SJSA1 (cell line): ENCODE data around the gene SNRK. TPM values are rescaled to one million over a fixed set of nuclear protein-coding genes. Genes with fewer than 3 reads are reported as not detected.

Experiments
- DNase-seq, 2 experiments: peaks; one replicate each; pipeline ENCODE4 v3.0.0-alpha.2; 2015 to 2020; ENCODE audit warnings: low spot score in 2 of 2, low read depth in 1 of 2
- H3K27ac ChIP-seq: fragments of 250-450 bp; sonication (Bioruptor Pico); 2 replicates; pipeline ENCODE4 v1.5.1; 2020; ENCODE audit warnings: mild to moderate bottlenecking, moderate library complexity
- H3K27me3 ChIP-seq: fragments of 250-450 bp; sonication (Bioruptor Pico); replicated peaks from 2 replicates; pipeline ENCODE4 v1.5.1; 2020; ENCODE audit warnings: mild to moderate bottlenecking, moderate library complexity
- H3K36me3 ChIP-seq: fragments of 250-450 bp; sonication (Bioruptor Pico); 2 replicates; pipeline ENCODE4 v1.5.1; 2020; ENCODE audit warnings: mild to moderate bottlenecking
- H3K4me1 ChIP-seq: fragments of 250-450 bp; sonication (Bioruptor Pico); replicated peaks from 2 replicates; pipeline ENCODE4 v1.6.1; 2021; ENCODE audit warnings: mild to moderate bottlenecking
- H3K4me3 ChIP-seq: fragments of 250-450 bp; sonication (Bioruptor Pico); 2 replicates; pipeline ENCODE4 v1.5.1; 2020; ENCODE audit warnings: mild to moderate bottlenecking
- H3K9me3 ChIP-seq: fragments of 250-450 bp; sonication (Bioruptor Pico); replicated peaks from 2 replicates; pipeline ENCODE4 v1.5.1; 2020; ENCODE audit warnings: mild to moderate bottlenecking
- total RNA-seq: library from RNA; depleted of rRNA; stranded (reverse); fragments of >200 nt; shearing (Covaris generic); gene quantifications from 2 replicates; pipeline ENCODE4 v1.2.3, GENCODE V29; 2014

The SNRK gene
- total RNA-seq, 1 experiment from 2014 or later, result 14.8 TPM

DNA sequence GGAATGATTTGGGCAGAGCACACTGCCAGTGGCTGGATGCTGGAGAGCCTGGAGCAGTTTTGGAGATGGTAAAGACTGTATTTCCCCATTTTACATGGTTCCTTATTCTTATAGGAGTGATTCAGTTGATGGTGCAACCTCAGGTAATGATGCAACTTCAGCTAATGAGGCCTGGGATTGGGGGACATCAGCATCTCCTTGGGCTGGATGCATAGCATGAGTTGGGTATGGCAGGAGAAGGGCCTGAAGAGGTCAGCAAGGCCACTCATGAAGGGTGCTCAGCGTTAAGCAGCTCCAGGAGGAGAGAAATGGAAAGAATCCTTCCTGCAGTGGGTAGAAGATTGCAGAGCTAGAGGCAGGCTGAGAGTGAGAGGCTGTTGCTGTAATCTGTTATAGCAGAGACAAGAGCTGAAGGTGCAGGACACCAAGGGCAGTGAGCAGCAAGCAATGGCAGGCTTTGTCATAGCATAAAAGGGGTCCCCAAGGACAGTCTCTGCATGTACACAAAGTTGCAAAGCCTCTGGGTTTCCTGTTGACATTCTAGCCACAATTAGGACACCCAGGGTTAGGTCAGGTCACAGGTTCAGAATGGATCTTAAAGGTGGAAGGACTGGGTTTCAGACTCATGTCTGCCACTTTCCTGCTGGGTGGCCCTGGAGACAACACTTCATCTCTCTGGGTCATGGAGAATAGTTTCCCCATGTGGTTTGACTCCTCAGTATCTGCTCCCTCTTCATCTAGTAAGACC lies 29.5 kb upstream of the SNRK start:
- Histone ChIP-seq H3K4me3 (no peak overlapping the region), H3K9me3 (no peaks in the 10 kb centered on the region), H3K27me3 (no peaks in the 10 kb centered on the region), H3K4me1 (no peaks in the 10 kb centered on the region), H3K36me3 (no peaks in the 10 kb centered on the region), H3K27ac (no peak overlapping the region)
- no peak for DNase-seq

DNA sequence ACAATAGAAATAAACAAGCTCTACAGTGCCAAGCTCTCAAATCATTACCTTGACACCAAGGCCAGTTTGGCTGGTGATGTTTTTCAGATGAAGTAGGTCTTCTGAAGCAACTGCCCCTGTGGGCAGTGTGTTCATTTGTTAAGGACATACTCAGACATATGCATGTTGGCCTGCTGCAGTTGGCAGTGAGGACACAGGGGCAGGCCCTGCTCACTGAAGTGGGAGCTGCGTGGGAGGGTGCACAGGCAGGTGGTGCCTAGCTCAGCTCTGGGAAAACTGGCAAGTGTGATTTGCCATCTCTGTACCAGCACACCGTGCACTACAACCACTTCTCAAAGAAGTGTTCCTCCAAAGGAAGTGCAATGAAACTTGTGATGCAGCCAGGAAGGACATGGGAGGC lies 28.5 kb upstream of the SNRK start:
- H3K4me1 ChIP-seq, result no peaks in the 10 kb centered on the region
- no peak overlapping the region for H3K27ac ChIP-seq
- no peak for DNase-seq
- H3K4me3 ChIP-seq, result no peak overlapping the region
- H3K36me3 ChIP-seq, result no peaks in the 10 kb centered on the region
- no peaks in the 10 kb centered on the region for H3K9me3 ChIP-seq
- no peaks in the 10 kb centered on the region for H3K27me3 ChIP-seq

GRCh38 chr3:43259626-43260025 lies 26.7 kb upstream of the SNRK start:
- Histone ChIP-seq H3K4me3 (no peak overlapping the region), H3K9me3 (no peaks in the 10 kb centered on the region), H3K36me3 (no peaks in the 10 kb centered on the region), H3K4me1 (no peaks in the 10 kb centered on the region), H3K27me3 (no peaks in the 10 kb centered on the region), H3K27ac (no peak overlapping the region)
- no peak for DNase-seq

DNA sequence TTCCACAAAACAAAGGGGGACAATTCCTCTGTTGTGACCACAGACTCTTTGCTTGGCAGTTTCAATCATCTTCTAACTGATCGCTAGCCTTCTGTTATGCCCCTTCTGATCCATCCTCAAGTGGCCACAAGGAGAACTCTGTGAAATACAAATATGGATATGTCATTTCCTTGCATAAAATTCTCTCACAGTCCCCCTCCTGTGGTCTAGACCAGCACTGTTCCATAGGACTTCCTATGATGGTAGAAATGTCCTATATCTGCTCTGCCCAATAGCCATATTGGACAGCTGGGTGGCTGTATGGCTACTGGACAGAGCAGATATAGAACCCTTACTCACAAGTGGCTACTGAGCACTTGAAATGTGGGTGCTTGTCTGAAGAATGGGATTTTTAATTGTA lies 25.9 kb upstream of the SNRK start:
- no peak overlapping the region for H3K4me3 ChIP-seq
- no peaks in the 10 kb centered on the region for H3K27me3 ChIP-seq
- H3K9me3 ChIP-seq, result no peaks in the 10 kb centered on the region
- H3K36me3 ChIP-seq, result no peaks in the 10 kb centered on the region
- no peak for DNase-seq
- no peaks in the 10 kb centered on the region for H3K4me1 ChIP-seq
- H3K27ac ChIP-seq, result no peak overlapping the region

DNA sequence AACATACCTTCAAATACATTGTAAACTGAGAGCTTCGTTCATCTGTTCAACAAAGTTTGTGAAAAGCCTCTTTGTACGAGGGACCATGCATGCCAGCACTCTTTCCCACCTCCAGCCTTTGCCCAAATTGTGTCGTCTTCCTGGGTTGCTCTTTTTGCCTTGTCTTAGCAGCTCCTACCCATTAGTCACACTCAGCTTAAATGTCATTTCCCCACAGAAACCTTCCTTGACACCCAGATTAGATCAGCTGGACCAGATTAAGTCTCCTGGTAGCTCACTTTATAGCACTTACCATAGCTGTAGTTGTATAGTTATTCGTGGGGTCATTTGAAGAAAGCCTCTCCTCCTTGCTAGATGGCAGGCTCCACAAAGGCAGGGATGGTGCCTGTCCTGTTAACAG lies 24.1 kb upstream of the SNRK start:
- no peak overlapping the region for H3K4me3 ChIP-seq
- no peaks in the 10 kb centered on the region for H3K4me1 ChIP-seq
- no peaks in the 10 kb centered on the region for H3K9me3 ChIP-seq
- no peaks in the 10 kb centered on the region for H3K36me3 ChIP-seq
- no peaks in the 10 kb centered on the region for H3K27me3 ChIP-seq
- no peak overlapping the region for H3K27ac ChIP-seq
- no peak for DNase-seq

- Histone ChIP-seq H3K36me3 (no peaks in the 10 kb centered on the region), H3K27me3 (no peaks in the 10 kb centered on the region; the same call in 1 of the 2 replicates)
Measured at GRCh38 chr3:43266451-43266850, 19.9 kb upstream of the SNRK start.

GRCh38 chr3:43266995-43267394 lies 19.3 kb upstream of the SNRK start:
- Histone ChIP-seq H3K36me3 (no peaks in the 10 kb centered on the region), H3K4me1 (no peaks in the 10 kb centered on the region), H3K27me3 (no peaks in the 10 kb centered on the region; the same call in 1 of the 2 replicates), H3K4me3 (no peak overlapping the region), H3K27ac (no peak overlapping the region), H3K9me3 (no peaks in the 10 kb centered on the region)
- DNase-seq, result no peak

More at GRCh38 chr3:43266451-43266850, 19.9 kb upstream of the SNRK start:
- no peak for DNase-seq
- no peak overlapping the region for H3K27ac ChIP-seq
- no peaks in the 10 kb centered on the region for H3K9me3 ChIP-seq
- no peaks in the 10 kb centered on the region for H3K4me1 ChIP-seq
- H3K4me3 ChIP-seq, result no peak overlapping the region

DNA sequence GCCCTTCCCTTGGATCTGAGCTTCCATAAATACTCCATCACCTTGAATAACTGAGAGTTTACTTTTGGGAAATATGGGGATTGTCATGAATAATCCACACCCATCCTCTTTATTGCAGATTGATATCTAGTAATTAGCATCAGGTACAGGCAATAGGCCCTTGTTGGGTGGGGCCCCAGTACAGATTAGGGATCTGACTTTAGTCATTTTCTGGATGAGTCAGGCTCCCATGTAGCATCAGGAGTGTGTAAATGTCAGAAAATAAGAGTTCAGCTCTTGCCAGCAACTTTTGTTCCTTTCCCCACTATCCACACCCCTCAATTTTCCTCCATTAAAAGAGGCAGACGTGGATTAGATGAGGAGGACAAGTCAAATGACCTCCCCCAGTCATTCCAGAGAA lies 17.7 kb upstream of the SNRK start:
- Histone ChIP-seq H3K4me3 (no peak overlapping the region), H3K9me3 (no peaks in the 10 kb centered on the region), H3K4me1 (no peaks in the 10 kb centered on the region), H3K27ac (no peak overlapping the region), H3K27me3 (no peaks in the 10 kb centered on the region; the same call in 1 of the 2 replicates), H3K36me3 (no peaks in the 10 kb centered on the region)
- no peak for DNase-seq

- DNase-seq, result no peak
- no peaks in the 10 kb centered on the region for H3K9me3 ChIP-seq
- no peak overlapping the region for H3K4me3 ChIP-seq
- H3K27ac ChIP-seq, result no peak overlapping the region
- no peaks in the 10 kb centered on the region; the same call in 1 of the 2 replicates for H3K27me3 ChIP-seq
- H3K36me3 ChIP-seq, result no peaks in the 10 kb centered on the region
- no peaks in the 10 kb centered on the region for H3K4me1 ChIP-seq
Measured at GRCh38 chr3:43270078-43270477, 16.3 kb upstream of the SNRK start.

DNA sequence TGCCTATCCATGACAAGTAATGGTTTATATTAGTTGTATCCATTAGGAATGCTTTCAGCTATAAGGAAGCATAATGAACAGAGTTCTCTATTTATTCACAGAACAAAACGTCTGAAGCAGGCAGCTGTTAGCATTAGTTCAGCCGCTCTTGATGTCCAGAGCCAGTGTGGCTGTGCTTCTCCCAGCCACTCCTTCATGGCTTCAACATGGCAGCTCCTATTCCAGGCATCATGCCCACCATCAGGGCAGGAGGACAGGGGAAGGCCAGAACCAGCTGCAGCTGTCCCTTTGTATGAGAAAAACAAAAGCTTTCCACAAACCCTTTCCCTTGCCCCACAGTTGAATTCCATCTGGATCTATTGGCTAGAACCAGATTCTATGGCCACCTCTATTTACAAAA lies 12.9 kb upstream of the SNRK start:
- Histone ChIP-seq H3K4me3 (no peak overlapping the region), H3K27me3 (no peaks in the 10 kb centered on the region; the same call in 1 of the 2 replicates), H3K27ac (no peak overlapping the region), H3K36me3 (no peaks in the 10 kb centered on the region), H3K4me1 (no peaks in the 10 kb centered on the region), H3K9me3 (no peaks in the 10 kb centered on the region)
- no peak for DNase-seq

DNA sequence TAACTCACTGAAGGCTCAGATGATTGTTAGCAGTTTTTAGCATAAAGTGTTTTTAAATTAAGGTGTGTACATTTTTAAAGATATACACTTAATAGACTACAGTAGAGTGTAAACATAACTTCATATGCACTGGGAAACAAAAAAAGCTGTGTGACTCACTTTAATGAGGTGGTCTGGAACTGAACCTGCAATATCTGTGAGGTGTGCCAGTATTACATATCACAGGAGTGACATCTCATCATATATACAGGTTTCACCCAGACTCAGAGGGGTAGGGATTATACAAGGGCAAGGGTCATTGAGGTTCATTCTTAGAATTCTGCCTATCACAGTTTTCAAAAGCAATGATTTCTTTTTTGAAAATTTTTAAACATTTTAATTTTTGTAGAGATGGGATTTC lies 7.3 kb upstream of the SNRK start:
- no peak for DNase-seq
- no peaks in the 10 kb centered on the region for H3K36me3 ChIP-seq
- H3K27ac ChIP-seq, result no peak overlapping the region
- H3K4me3 ChIP-seq, result no peak overlapping the region
- H3K27me3 ChIP-seq, result 0 out of 2 replicates have a peak, but pooled peaks cover 3% of the 10 kb centered on the region
- H3K9me3 ChIP-seq, result no peaks in the 10 kb centered on the region
- H3K4me1 ChIP-seq, result no peaks in the 10 kb centered on the region

DNA sequence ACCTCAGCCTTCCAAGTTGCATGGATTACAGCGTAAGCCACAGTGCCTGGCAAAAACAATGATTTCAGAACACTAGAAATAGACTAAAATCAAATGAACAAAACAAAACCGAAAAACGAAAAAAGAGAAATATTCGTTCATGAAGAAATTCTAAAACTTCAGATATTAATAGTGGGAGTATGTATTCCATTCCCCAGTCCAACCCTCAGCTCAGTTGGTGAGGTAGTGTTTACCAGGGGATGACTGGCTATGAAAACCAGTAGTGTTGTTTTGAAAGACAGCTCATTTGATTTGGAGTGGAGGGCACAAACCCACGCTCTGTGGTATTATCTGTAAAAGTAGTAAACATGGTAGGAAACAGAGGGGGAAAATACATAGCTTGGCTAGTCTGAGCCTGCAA lies 6.8 kb upstream of the SNRK start:
- no peak overlapping the region for H3K4me3 ChIP-seq
- H3K27ac ChIP-seq, result no peak overlapping the region
- no peak for DNase-seq
- H3K9me3 ChIP-seq, result no peaks in the 10 kb centered on the region
- H3K4me1 ChIP-seq, result no peaks in the 10 kb centered on the region
- no peaks in the 10 kb centered on the region for H3K36me3 ChIP-seq
- H3K27me3 ChIP-seq, result peaks cover 7% of the 10 kb centered on the region; the same call in 1 of the 2 replicates

DNA sequence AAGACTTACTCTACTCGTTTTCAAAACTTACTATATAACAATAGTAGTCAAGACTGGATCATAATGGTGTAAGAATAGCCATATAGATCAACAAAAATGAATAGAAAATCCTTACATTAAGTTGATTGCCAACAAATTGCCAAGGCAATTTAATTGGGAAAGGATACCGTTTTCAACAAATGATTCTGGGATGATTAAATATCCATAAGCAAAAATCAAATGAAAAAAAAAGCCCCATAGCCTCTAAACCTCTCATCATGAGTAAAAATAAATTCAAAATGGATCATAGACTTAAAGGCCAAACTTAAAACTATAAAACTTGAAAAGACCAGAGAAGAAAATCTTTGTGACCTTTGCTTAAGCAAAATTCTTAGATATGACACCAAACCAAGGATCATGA lies 5.3 kb upstream of the SNRK start:
- no peaks in the 10 kb centered on the region for H3K36me3 ChIP-seq
- H3K27ac ChIP-seq, result no peak overlapping the region
- no peak for DNase-seq
- peaks cover 9% of the 10 kb centered on the region; the same call in 1 of the 2 replicates for H3K27me3 ChIP-seq
- H3K4me3 ChIP-seq, result no peak overlapping the region
- no peaks in the 10 kb centered on the region for H3K4me1 ChIP-seq
- no peaks in the 10 kb centered on the region for H3K9me3 ChIP-seq

DNA sequence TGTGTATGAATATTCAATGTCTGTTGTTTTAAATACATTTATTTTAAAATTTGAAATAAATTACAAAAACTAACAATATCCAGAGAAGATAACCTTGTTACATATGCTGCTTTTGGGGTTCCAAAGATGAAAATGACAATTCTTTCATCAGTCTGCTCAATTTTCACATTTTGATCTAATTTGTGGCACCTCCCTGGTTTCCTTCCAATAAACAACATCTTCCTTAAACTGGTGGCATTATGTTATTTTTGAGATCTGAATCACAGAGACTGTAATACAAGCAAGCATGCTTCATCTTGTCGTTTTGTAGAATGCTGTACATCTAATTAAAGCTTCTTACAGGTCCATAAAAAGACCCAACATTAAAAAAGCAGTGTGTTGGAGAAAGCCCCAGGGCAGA lies 2.2 kb upstream of the SNRK start:
- Histone ChIP-seq H3K27ac (no peak overlapping the region), H3K9me3 (no peaks in the 10 kb centered on the region), H3K4me3 (no peak overlapping the region), H3K4me1 (peaks cover 9% of the 10 kb centered on the region), H3K36me3 (peaks cover 4% of the 10 kb centered on the region; the same call in 1 of the 2 replicates), H3K27me3 (peaks cover 9% of the 10 kb centered on the region; the same call in 1 of the 2 replicates)
- DNase-seq, result no peak

- H3K9me3 ChIP-seq, result no peaks in the 10 kb centered on the region
- H3K4me1 ChIP-seq, result peaks cover 9% of the 10 kb centered on the region
- H3K36me3 ChIP-seq, result peaks cover 9% of the 10 kb centered on the region
- no peak overlapping the region for H3K27ac ChIP-seq
- peaks cover 9% of the 10 kb centered on the region; the same call in 1 of the 2 replicates for H3K27me3 ChIP-seq
- H3K4me3 ChIP-seq, result no peak overlapping the region
- no peak for DNase-seq
Measured at GRCh38 chr3:43285644-43286043, 696 bp upstream of the SNRK start.
